GM21529 (cell line): Measurements from ENCODE around the gene CCDC149.

Experiments
- ATAC-seq: cut with Tn5 transposase; IDR thresholded peaks from one replicate; pipeline ENCODE4 v1.9.1; 2021; ENCODE audit not compliant: unreplicated experiment

Gene CCDC149

DNA sequence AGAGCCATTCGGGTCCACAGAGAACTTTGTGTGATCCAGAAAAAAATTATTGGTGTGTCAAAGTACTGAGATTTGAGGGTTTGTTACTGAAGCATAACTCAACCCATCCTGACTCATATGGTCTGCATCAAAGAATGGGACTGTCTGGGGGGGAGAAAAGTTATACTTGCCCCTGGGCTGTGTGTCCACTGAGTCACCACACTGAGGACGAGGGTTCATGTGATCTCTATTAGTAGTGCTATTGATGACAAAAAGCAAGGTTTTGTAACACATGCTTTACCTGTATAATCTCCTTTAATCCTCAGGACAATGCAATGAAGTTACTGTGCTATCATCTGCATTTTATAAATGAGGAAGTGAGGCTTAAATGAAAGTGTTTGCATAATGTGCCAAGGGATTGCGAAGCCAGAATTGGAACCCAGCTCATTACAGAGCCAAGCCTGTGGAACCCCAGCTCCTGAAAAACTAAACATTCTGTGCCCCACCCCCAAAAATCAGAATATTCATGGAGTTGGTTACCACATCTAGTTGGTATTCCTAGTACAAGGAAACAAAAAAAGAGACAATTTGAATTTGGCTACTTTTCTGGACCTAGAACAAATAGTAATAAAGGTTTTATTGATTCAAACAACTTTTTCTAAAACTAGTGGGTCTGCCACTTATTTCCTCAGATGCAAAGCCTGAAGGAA is 31.2 kb downstream of the CCDC149 start:
- ATAC-seq = no peak

DNA sequence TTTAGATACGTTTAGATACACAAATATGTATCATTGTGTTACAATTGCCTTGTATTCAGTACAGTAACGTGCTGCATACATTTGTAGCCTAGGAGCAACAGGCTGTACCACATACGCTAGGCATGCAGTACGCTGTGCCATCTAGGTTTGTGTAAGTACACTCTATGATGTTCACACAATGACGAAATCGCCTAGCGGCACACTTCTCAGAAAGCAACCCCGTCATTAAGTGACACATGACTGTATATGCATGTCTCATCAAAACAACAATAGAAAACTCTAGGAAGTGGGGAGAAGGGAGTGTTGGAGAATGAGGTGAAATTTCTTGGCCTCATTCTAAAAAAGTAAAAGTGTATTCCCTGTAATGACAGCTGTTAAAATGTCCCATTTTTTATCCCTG is 32.7 kb downstream of the CCDC149 start:
- ATAC-seq = no peak

- ATAC-seq = no peak
Observed at GRCh38 chr4:24878636-24879016, 34.2 kb downstream of the CCDC149 start.

DNA sequence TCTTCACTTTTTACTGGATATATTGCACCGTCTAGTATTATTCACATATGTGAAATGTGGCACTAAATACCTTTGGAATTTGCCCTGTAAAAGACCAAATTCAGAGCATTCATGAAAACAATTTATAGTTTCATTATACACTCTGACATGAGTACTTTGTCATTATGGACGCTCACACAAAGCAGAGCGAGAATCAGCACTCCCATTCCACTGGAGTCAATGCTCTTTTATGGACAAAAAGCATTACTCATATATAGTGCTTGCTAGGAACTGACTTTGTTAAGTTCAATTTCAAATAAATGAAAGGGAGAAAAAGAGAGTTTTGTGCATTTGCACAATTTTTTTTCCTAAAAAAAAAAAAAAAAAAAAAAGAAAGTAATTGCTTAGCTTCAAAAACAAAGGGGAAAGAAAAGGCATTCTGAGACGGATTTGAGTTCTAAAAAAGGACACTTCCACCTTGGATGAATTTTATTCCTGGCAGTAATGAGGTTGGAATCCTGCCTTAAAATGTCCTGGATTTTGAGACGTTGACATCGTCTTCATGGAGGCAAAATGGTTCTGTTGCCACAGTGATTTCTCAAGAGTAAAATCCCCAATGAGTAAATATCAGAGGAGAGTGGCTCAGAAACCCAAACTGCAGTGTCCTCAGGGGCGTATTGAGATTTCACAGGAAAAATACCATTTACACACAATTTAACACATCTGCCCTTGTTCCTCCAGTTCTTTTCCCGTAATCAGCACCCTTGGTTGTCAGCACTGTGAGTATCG is 34.8 kb downstream of the CCDC149 start:
- ATAC-seq = no peak

- ATAC-seq = no peak
Observed at GRCh38 chr4:24876431-24876830, 36.4 kb downstream of the CCDC149 start.

GRCh38 chr4:24872720-24873119 is 40.1 kb downstream of the CCDC149 start:
- ATAC-seq = no peak

- no peak for ATAC-seq
Observed at GRCh38 chr4:24871210-24871609, 41.6 kb downstream of the CCDC149 start.

GRCh38 chr4:24867766-24868296 is 45.0 kb downstream of the CCDC149 start:
- no peak for ATAC-seq

DNA sequence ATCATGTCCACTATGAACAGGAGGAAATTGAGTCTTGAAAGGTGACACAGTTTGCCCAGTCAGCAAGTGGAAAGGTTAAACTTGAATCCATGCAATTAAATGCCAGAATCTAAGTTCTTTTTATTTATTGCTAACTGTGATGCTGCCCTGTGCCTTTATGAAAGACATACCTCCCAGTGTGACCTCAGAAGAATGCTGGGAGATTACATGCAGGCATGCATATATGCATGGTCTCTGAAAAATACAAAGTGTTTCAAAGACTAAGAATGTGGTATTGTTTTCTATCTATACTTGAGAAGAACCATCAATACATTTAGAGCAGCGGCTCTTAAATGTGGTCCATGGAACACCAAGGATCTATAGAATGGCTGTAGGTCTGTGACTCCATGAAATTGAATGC is 45.6 kb downstream of the CCDC149 start:
- no peak for ATAC-seq

DNA sequence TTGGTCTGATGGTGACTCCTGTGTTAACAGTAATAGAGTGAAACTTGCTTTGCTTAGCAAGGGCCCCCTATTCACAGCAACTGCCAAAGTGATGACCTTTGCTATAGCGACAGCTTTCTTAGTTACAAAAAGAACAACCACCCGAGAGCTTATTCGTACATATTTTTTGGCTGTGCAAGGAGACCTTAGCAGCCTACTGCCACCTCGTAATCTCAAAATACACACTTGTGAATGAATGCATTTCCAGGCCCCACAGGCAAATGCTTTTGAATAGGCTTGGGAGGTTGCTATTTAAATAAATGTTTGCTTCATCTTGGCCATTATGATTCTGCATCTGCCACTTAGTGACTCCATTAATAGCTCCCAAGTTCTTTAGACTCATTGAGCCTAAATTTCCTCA is 47.4 kb downstream of the CCDC149 start:
- no peak for ATAC-seq

GRCh38 chr4:24863799-24864198 is 49.0 kb downstream of the CCDC149 start:
- ATAC-seq = no peak

DNA sequence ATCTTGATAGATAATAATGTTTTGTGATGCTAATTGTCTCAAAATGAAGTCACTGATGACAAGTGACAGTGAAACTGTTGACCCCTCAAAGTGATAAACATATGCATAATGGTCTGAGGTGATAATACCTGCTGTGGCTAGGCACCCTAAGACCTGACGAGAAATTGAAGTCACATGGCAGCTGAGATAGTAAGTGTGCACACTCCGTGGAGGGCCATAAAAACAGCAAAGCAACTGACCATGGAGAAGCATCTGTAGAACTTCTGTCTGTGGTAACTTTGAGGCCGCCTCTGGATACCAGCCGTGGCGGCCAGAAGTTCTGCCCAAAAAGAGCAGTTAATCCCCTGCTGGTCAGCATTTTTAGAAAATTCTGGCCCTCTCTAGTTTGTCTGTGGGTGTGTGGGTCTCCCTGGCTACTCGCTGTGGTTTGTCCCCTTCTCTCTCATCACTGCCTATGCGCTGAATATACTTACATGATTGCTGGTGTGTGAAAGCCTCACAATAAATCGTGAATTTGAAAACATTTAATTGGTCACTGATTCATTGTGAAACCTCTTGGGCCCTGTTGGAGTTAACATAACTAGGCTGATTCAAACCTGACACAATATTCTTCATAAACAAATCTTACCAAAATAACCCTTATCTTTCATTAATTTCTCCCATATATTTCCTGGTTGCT is 50.6 kb downstream of the CCDC149 start:
- ATAC-seq = peak; percentile 85

DNA sequence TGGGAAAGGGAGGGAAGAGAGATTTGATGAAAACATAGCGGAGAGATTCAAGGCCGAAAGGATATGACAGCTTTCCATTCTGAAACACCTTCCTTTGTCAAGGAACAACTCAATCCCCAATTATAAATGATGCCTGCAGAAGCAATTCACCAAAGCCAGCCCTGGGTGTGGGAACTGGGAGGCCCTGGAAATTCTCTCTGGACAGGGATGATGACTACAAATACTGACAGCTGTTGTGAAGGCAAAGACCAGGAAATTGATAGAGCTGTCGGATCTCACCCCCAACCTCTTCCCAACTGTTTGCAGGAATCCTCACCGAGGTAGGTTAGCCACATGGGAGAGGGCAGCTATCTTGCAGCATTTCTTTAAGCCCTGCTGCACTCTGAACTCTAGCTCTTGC is 54.3 kb downstream of the CCDC149 start:
- no peak for ATAC-seq

- no peak for ATAC-seq
Observed at GRCh38 chr4:24858026-24858425, 54.8 kb downstream of the CCDC149 start.

DNA sequence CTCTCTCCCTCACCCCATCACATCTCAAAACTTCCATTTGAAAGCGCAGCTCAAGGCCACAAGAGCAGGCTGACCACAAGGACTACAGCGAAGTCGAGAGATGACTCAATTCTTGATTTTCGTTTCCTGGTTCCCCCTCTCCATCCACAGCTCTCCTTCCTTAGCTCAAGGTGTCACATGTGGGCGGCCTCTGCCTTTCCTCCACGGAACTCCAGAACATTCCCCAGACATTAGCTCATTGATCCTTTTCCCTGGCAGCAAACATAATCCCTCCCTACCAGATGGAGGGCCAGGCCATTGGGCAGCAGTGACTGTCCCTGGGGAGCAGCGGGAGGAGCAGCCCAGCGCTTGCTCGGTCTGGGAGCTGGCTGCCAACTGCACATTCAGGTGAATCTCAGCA is 56.3 kb downstream of the CCDC149 start:
- peak; percentile 98 for ATAC-seq

- ATAC-seq = no peak
Observed at GRCh38 chr4:24855741-24856140, 57.1 kb downstream of the CCDC149 start.

GRCh38 chr4:24853142-24853541 is 59.7 kb downstream of the CCDC149 start:
- ATAC-seq = no peak

DNA sequence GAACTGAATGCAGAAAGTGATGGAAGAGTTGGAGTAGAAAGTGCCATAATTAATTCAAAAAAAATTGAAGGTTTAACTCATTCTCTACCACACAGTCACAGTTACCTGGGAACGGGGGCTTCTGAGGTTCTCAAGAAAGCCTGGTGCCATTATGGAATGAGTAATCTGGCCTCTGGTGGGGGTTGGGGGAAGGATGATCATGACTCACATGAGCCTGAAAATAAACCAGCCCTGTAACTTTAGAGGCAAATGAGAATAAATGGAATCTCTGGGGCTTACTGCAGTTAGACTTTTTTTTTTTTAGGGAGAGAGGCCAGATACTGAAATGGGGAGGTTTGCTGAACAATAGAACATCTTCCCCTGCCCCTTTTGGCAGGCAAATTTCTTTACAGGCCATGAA is 62.2 kb downstream of the CCDC149 start:
- ATAC-seq = peak; percentile 36

DNA sequence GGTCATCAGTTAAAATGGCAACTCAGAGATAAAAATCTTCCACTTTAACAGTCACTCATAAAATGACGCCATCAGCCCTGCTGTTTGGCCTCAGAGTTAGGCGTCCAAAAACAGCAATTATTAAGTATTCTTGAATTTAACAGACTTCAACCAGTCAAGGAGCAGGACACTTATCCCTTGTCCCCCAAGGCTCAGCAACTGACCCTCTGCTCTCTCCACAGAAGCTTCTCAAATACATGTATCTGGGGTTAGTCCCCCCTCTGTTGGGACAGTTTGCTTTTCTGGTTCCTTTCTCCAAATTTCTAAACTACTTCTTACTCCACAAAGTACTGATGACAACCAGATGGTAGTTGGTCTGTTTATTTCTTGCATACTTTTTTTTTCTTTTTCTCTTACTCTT is 63.1 kb downstream of the CCDC149 start:
- ATAC-seq = no peak

DNA sequence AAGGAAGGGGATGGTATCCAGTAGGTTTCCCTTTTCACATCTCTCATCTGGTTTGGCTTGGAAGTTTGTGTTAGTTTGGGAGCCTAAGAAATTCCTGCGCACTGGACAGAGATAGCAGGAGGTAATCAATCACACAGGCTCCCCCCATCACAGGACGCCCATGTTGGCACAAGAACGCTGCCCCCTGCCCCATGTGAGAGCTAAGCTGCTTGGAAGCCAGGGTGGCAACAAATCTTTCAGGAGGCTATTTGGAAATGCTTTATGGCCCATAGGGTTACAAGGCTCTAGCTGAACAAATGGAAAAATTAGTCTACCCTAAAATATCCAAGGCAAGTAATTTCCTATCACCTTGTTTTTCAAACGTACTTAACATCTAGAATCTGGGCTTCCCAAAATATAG is 63.5 kb downstream of the CCDC149 start:
- ATAC-seq = no peak

- no peak for ATAC-seq
Observed at GRCh38 chr4:24846716-24847115, 66.1 kb downstream of the CCDC149 start.

- ATAC-seq = no peak
Observed at GRCh38 chr4:24845902-24846301, 66.9 kb downstream of the CCDC149 start.
